ENCODE results near the gene CHCHD6.

GRCh38 chr3:126927846-126928245 is 223.8 kb downstream of the CHCHD6 start:
- no peak for TF ChIP-seq HNF4G (IDR thresholded peaks at IDR 0.05)
- no peak for TF ChIP-seq YY1 (IDR thresholded peaks at IDR 0.05)

Measured in liver (tissue), 2 donors.